Measurements from ENCODE around the gene RGS9. TPM values are rescaled to one million over a fixed set of nuclear protein-coding genes. Genes with fewer than 3 reads are reported as not detected.

Gene RGS9
- total and polyA plus RNA-seq, 4 donors, result 1.0 to 4.0 (median 2.1) TPM

- WGBS, result 97% methylated on average over 2 of the region's 2 CpGs
- H3K27ac ChIP-seq (ENCODE audit: low read depth in 1 of 2, low read length in 2 of 2), result no peak overlapping the region
Observed at GRCh38 chr17:65268832-65269231, 131.7 kb downstream of the RGS9 start.

GRCh38 chr17:65270499-65271253, 133.5 kb downstream of the RGS9 start:
- no peaks in the 10 kb centered on the region for H3K4me1 ChIP-seq (ENCODE audit: control insufficient read depth in 4 of 4, insufficient read depth in 4 of 4, low read length in 3 of 4)
- 64% methylated on average over 23 of the region's 23 CpGs for WGBS
- no peak overlapping the region for H3K4me3 ChIP-seq (ENCODE audit: low read depth in 1 of 3, low read length in 3 of 3)
- no peak overlapping the region for H3K9ac ChIP-seq (ENCODE audit: low read depth in 1 of 2, low read length in 2 of 2)
- DNase-seq (ENCODE audit: low spot score), result no peak
- peaks cover 0 to 4% (median 4%) of the 10 kb centered on the region in 4 donors for H3K9me3 ChIP-seq (ENCODE audit: control insufficient read depth in 4 of 4, low read length in 3 of 4)
- peaks cover 0 to 5% (median 0%) of the 10 kb centered on the region in 4 donors for H3K27me3 ChIP-seq (ENCODE audit: control insufficient read depth in 4 of 4, insufficient read depth in 4 of 4, low read length in 3 of 4)
- no peak overlapping the region for H3K27ac ChIP-seq (ENCODE audit: low read depth in 1 of 2, low read length in 2 of 2)
- H3K36me3 ChIP-seq (ENCODE audit: control insufficient read depth in 4 of 4, insufficient read depth in 3 of 4, low read depth in 1 of 4, low read length in 3 of 4), result no peaks in the 10 kb centered on the region
- TF ChIP-seq ATF3 (IDR thresholded peaks at IDR 0.05) (no peak), REST (IDR thresholded peaks at IDR 0.05) (no peak), FOXA1 (IDR thresholded peaks at IDR 0.05) (no peak), NR2F2 (IDR thresholded peaks at IDR 0.05) (no peak), CTCF (IDR thresholded peaks at IDR 0.05; ENCODE audit: low read depth, low read length, missing input control) (no peak), TAF1 (conservative IDR thresholded peaks at IDR 0.05) (no peak), JUND (IDR thresholded peaks at IDR 0.05) (no peak), ZBTB33 (IDR thresholded peaks at IDR 0.05) (no peak), FOXA2 (IDR thresholded peaks at IDR 0.05) (no peak), EGR1 (IDR thresholded peaks at IDR 0.05; ENCODE audit: low read depth in 2 of 2) (no peak), SP1 (IDR thresholded peaks at IDR 0.05) (no peak), HNF4G (IDR thresholded peaks at IDR 0.05) (no peak)

More at GRCh38 chr17:65268832-65269231, 131.7 kb downstream of the RGS9 start:
- Histone ChIP-seq H3K9ac (ENCODE audit: low read depth in 1 of 2, low read length in 2 of 2) (no peak overlapping the region), H3K4me3 (ENCODE audit: low read depth in 1 of 3, low read length in 3 of 3) (no peak overlapping the region), H3K4me1 (ENCODE audit: control insufficient read depth in 4 of 4, insufficient read depth in 4 of 4, low read length in 3 of 4) (no peaks in the 10 kb centered on the region), H3K27me3 (ENCODE audit: control insufficient read depth in 4 of 4, insufficient read depth in 4 of 4, low read length in 3 of 4) (peaks cover 0 to 5% (median 0%) of the 10 kb centered on the region in 4 donors), H3K36me3 (ENCODE audit: control insufficient read depth in 4 of 4, insufficient read depth in 3 of 4, low read depth in 1 of 4, low read length in 3 of 4) (no peaks in the 10 kb centered on the region), H3K9me3 (ENCODE audit: control insufficient read depth in 4 of 4, low read length in 3 of 4) (peaks cover 0 to 6% (median 5%) of the 10 kb centered on the region in 4 donors)
- DNase-seq (ENCODE audit: low spot score), result no peak
- TF ChIP-seq CTCF (IDR thresholded peaks at IDR 0.05; ENCODE audit: low read depth, low read length, missing input control), result no peak
- no peak for TF ChIP-seq SP1 (IDR thresholded peaks at IDR 0.05)
- TF ChIP-seq RAD21 (IDR thresholded peaks at IDR 0.05), result no peak
- TF ChIP-seq MAX (IDR thresholded peaks at IDR 0.05), result no peak
- TF ChIP-seq JUND (IDR thresholded peaks at IDR 0.05), result no peak
- TF ChIP-seq NR2F2 (IDR thresholded peaks at IDR 0.05), result no peak

All from liver (tissue), 9 donors.